Endothelial cell of umbilical vein (primary cell): ENCODE measurements around the gene VPS36. TPM values are rescaled to one million over a fixed set of nuclear protein-coding genes. Genes with fewer than 3 reads are reported as not detected.

Experiments
- BruUV-seq: library from RNA; stranded (reverse); fragments of 400-500 nt; replicated peaks from 2 replicates; lab custom pipeline; 2021; lab: Mats Ljungman, UMichigan
- CTCF ChIA-PET: fragments of 300-600, 350-600 bp; sonication (Branson Sonifier 250); formaldehyde crosslinking; loops from one replicate; lab custom pipeline; 2021; ENCODE audit warnings: antibody characterized with exemption, inconsistent platforms; lab: Charles Lee
- POLR2A ChIA-PET: fragments of 300-600, 350-600 bp; sonication (Branson Sonifier 250); formaldehyde crosslinking; loops from one replicate; lab custom pipeline; 2021; ENCODE audit warnings: antibody characterized with exemption, inconsistent platforms; lab: Charles Lee
- DNase-seq: peaks from one replicate; pipeline ENCODE4 v3.0.0-alpha.2; 2011; ENCODE audit warnings: low read depth, low spot score
- FAIRE-seq: peaks from 2 replicates; lab custom pipeline; 2011; peaks lifted over from hg19 to GRCh38; lab: Jason Lieb, UNC
- H2AFZ ChIP-seq: 2 replicates; pipeline ENCODE4 v1.6.0; 2012; ENCODE audit warnings: low read depth, low read length, control low read depth, inconsistent platforms
- H3K27ac ChIP-seq: 2 replicates; pipeline ENCODE4 v1.5.1; 2011; ENCODE audit warnings: low read depth, mild to moderate bottlenecking, control low read depth, low read length, moderate library complexity; ENCODE audit not compliant: insufficient read depth
- H3K27me3 ChIP-seq, 2 experiments: 2 replicates each; pipeline versions ENCODE4 v1.6.0 to v1.6.1; 2011; ENCODE audit warnings: low read length in 2 of 2, mixed read lengths in 1 of 2; ENCODE audit not compliant: control insufficient read depth in 2 of 2, insufficient read depth in 2 of 2
- H3K36me3 ChIP-seq, 2 experiments: 2 replicates in 1 of 2; 3 replicates in 1 of 2; pipeline ENCODE4 v1.5.1; 2011; ENCODE audit warnings: low read length in 2 of 2, mild to moderate bottlenecking in 1 of 2, moderate library complexity in 1 of 2; ENCODE audit not compliant: control insufficient read depth in 2 of 2, insufficient read depth in 2 of 2; ENCODE audit errors: extremely low read depth in 1 of 2
- H3K4me1 ChIP-seq: 3 replicates; pipeline ENCODE4 v1.5.1; 2011; ENCODE audit warnings: mild to moderate bottlenecking, low read length; ENCODE audit not compliant: control insufficient read depth, insufficient read depth; ENCODE audit errors: extremely low read depth
- H3K4me2 ChIP-seq: 2 replicates; pipeline ENCODE4 v1.6.1; 2011; ENCODE audit warnings: low read length, control low read depth, mixed read lengths; ENCODE audit not compliant: insufficient read depth
- H3K4me3 ChIP-seq, 3 experiments: fragments of 200-600 bp in 1 of 3; sonication (generic), shearing (Covaris generic) in 1 of 3; replicated peaks in 1 of 3; 2 replicates each; pipeline ENCODE4 v1.5.1; 2011 to 2016; ENCODE audit warnings: control low read depth in 3 of 3, low read length in 3 of 3, mild to moderate bottlenecking in 2 of 3, inconsistent platforms in 1 of 3, low read depth in 1 of 3, moderate library complexity in 1 of 3; ENCODE audit not compliant: insufficient read depth in 1 of 3
- H3K79me2 ChIP-seq: 2 replicates; pipeline ENCODE4 v1.6.0; 2012; ENCODE audit warnings: low read length, inconsistent platforms; ENCODE audit not compliant: control insufficient read depth, insufficient read depth
- H3K9ac ChIP-seq: replicated peaks from 2 replicates; pipeline ENCODE3; 2011; ENCODE audit warnings: low read length, control low read depth; ENCODE audit not compliant: insufficient read depth; ENCODE audit errors: extremely low read depth
- H3K9me1 ChIP-seq: replicated peaks from 3 replicates; pipeline ENCODE4 v1.6.0; 2011; ENCODE audit warnings: mild to moderate bottlenecking, low read length; ENCODE audit not compliant: control insufficient read depth, insufficient read depth; ENCODE audit errors: extremely low read depth
- H3K9me3 ChIP-seq: replicated peaks from 2 replicates; pipeline ENCODE4 v1.5.1; 2012; ENCODE audit warnings: low read length, inconsistent platforms; ENCODE audit not compliant: control insufficient read depth, insufficient read depth
- H4K20me1 ChIP-seq: replicated peaks from 2 replicates; pipeline ENCODE3; 2011; ENCODE audit warnings: mild to moderate bottlenecking, low read length; ENCODE audit not compliant: control insufficient read depth, insufficient read depth; ENCODE audit errors: extremely low read depth
- CTCF ChIP-seq, 2 donors: IDR thresholded peaks; 1 replicate in 1 of 2; 2 replicates in 1 of 2; pipeline ENCODE4 v1.5.1; 2011; ENCODE audit warnings: low read length in 2 of 2, mild to moderate bottlenecking in 2 of 2, moderate library complexity in 2 of 2, control low read depth in 1 of 2, inconsistent platforms in 1 of 2, low read depth in 1 of 2; ENCODE audit not compliant: insufficient read depth in 1 of 2; ENCODE audit errors: extremely low read depth in 1 of 2
- EZH2 ChIP-seq: IDR thresholded peaks from 2 replicates; pipeline ENCODE4 v1.6.1; 2012; ENCODE audit warnings: borderline replicate concordance, low read depth, mild to moderate bottlenecking, moderate library complexity, low read length, inconsistent platforms; ENCODE audit not compliant: severe bottlenecking
- FOS ChIP-seq: IDR thresholded peaks from 2 replicates; pipeline ENCODE4 v1.6.1; 2011; ENCODE audit warnings: mild to moderate bottlenecking, low read length, moderate library complexity, borderline replicate concordance; ENCODE audit not compliant: insufficient read depth
- GATA2 ChIP-seq: IDR thresholded peaks from 2 replicates; pipeline ENCODE4 v1.7.0; 2011; ENCODE audit warnings: low read depth, mild to moderate bottlenecking, moderate library complexity, mixed read lengths, low read length; ENCODE audit not compliant: insufficient read length, insufficient read depth
- JUN ChIP-seq: IDR thresholded peaks from 2 replicates; pipeline ENCODE4 v1.6.1; 2011; ENCODE audit warnings: borderline replicate concordance, low read depth; ENCODE audit not compliant: insufficient read length, insufficient read depth
- MAX ChIP-seq: IDR thresholded peaks from 2 replicates; pipeline ENCODE4 v1.6.1; 2011; ENCODE audit not compliant: insufficient read depth, insufficient read length
- MYC ChIP-seq: IDR thresholded peaks from one replicate; pipeline ENCODE4 v1.6.1; 2011; ENCODE audit warnings: mild to moderate bottlenecking, low read depth, low read length
- POLR2A ChIP-seq: IDR thresholded peaks from 2 replicates; pipeline ENCODE4 v1.6.1; 2012; ENCODE audit warnings: low read depth, mild to moderate bottlenecking, control low read depth, low read length
- POLR2AphosphoS5 ChIP-seq: IDR thresholded peaks from 2 replicates; pipeline ENCODE4 v1.6.1; 2012; ENCODE audit warnings: low read depth, mild to moderate bottlenecking, control low read depth, low read length, moderate library complexity; ENCODE audit not compliant: insufficient read depth
- dilution Hi-C: fragments of 300-500 bp; cut with MboI; formaldehyde crosslinking; loops from one replicate; pipeline ENCODE4 v1.15.0; 2019; ENCODE audit warnings: low sequenced_read_pairs; ENCODE audit not compliant: extremely low pct_ligation_motif_present
- intact Hi-C: fragments of 100-400 bp; cut with micrococcal nuclease; formaldehyde crosslinking; loops from one replicate; pipeline ENCODE4 v1.10.0; 2022
- polyA plus RNA-seq, 4 experiments: library from polyadenylated mRNA; depleted of rRNA in 3 of 4; stranded (reverse) in 3 of 4; unstranded in 1 of 4; fragments of >200 nt; gene quantifications; 2 replicates each; pipeline versions ENCODE4 v1.2.1 to v1.2.3, GENCODE V29; 2011 to 2012; ENCODE audit warnings: missing spikeins in 1 of 4
- total RNA-seq: library from RNA; stranded (reverse); gene quantifications from 2 replicates; pipeline ENCODE4 v1.2.3, GENCODE V29; 2021

Gene VPS36
- total and polyA plus RNA-seq, 2 donors (not counting 3 experiments of a cell fraction or from before 2014, with no cell fraction given), result 14.3 to 32.3 TPM

GRCh38 chr13:52463526-52463925 lies 13.1 kb upstream of the VPS36 start:
- no peak for TF ChIP-seq MAX
- TF ChIP-seq FOS, result no peak
- TF ChIP-seq CTCF (IDR thresholded peaks at IDR 0.05; ENCODE audit: extremely low read depth in 1 of 2, insufficient read depth in 1 of 2, low read depth in 1 of 2, low read length in 2 of 2), result no peak
- TF ChIP-seq GATA2, result no peak
- no peak for TF ChIP-seq POLR2A
- no peak for TF ChIP-seq EZH2
- TF ChIP-seq MYC, result no peak
- TF ChIP-seq POLR2AphosphoS5, result no peak
- TF ChIP-seq JUN, result no peak
- Histone ChIP-seq H3K4me2 (no peak overlapping the region), H4K20me1 (no peaks in the 10 kb centered on the region), H3K4me3 (no peak overlapping the region), H3K79me2 (peaks cover 70% of the 10 kb centered on the region), H3K27me3 (no peaks in the 10 kb centered on the region), H3K36me3 (peaks cover 0 to 21% of the 10 kb centered on the region in 2 experiments), H3K27ac (no peak overlapping the region), H3K4me1 (peaks cover 4% of the 10 kb centered on the region), H3K9ac (no peak overlapping the region), H3K9me3 (no peaks in the 10 kb centered on the region), H2AFZ (no peak overlapping the region), H3K9me1 (no peaks in the 10 kb centered on the region)
- intact Hi-C loops (no loop called here), dilution Hi-C loops (no loop called here)
- CTCF ChIA-PET, result interaction anchor here (1.1 to 1.5 kb wide), 2 partner anchors 13 to 382 kb away, joined by 3 read pairs; partner anchors contain the start of gene VPS36
- FAIRE-seq (no peak), DNase-seq (no peak)
- POLR2A ChIA-PET, result no interaction called here
- BruUV-seq, result no TSS peak
